ENCODE data around the gene KCNQ4. TPM values are rescaled to one million over a fixed set of nuclear protein-coding genes. Genes with fewer than 3 reads are reported as not detected.

Gene KCNQ4
- total and polyA plus RNA-seq, 2 experiments from 2014 or later, result 1.3 to 3.0 TPM

GRCh38 chr1:40820911-40821693 is 37.5 kb downstream of the KCNQ4 start (continued):
- TF ChIP-seq, protein P1, sequence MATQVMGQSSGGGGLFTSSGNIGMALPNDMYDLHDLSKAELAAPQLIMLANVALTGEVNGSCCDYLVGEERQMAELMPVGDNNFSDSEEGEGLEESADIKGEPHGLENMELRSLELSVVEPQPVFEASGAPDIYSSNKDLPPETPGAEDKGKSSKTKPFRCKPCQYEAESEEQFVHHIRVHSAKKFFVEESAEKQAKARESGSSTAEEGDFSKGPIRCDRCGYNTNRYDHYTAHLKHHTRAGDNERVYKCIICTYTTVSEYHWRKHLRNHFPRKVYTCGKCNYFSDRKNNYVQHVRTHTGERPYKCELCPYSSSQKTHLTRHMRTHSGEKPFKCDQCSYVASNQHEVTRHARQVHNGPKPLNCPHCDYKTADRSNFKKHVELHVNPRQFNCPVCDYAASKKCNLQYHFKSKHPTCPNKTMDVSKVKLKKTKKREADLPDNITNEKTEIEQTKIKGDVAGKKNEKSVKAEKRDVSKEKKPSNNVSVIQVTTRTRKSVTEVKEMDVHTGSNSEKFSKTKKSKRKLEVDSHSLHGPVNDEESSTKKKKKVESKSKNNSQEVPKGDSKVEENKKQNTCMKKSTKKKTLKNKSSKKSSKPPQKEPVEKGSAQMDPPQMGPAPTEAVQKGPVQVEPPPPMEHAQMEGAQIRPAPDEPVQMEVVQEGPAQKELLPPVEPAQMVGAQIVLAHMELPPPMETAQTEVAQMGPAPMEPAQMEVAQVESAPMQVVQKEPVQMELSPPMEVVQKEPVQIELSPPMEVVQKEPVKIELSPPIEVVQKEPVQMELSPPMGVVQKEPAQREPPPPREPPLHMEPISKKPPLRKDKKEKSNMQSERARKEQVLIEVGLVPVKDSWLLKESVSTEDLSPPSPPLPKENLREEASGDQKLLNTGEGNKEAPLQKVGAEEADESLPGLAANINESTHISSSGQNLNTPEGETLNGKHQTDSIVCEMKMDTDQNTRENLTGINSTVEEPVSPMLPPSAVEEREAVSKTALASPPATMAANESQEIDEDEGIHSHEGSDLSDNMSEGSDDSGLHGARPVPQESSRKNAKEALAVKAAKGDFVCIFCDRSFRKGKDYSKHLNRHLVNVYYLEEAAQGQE (IDR thresholded peaks at IDR 0.05; ENCODE audit: unreplicated experiment), result no peak

- no peak for TF ChIP-seq STAT1 (IDR thresholded peaks at IDR 0.05; ENCODE audit: unreplicated experiment)
- TF ChIP-seq POLR2AphosphoS5 (IDR thresholded peaks at IDR 0.05; ENCODE audit: low read depth), result no peak
- TF ChIP-seq ZNF114 (CRISPR knock-in tag; IDR thresholded peaks at IDR 0.05), result no peak
- no peak for TF ChIP-seq ETS1 (IDR thresholded peaks at IDR 0.05)
- no peak for TF ChIP-seq ZNF462 (CRISPR knock-in tag; IDR thresholded peaks at IDR 0.05)
- TF ChIP-seq, protein P2, sequence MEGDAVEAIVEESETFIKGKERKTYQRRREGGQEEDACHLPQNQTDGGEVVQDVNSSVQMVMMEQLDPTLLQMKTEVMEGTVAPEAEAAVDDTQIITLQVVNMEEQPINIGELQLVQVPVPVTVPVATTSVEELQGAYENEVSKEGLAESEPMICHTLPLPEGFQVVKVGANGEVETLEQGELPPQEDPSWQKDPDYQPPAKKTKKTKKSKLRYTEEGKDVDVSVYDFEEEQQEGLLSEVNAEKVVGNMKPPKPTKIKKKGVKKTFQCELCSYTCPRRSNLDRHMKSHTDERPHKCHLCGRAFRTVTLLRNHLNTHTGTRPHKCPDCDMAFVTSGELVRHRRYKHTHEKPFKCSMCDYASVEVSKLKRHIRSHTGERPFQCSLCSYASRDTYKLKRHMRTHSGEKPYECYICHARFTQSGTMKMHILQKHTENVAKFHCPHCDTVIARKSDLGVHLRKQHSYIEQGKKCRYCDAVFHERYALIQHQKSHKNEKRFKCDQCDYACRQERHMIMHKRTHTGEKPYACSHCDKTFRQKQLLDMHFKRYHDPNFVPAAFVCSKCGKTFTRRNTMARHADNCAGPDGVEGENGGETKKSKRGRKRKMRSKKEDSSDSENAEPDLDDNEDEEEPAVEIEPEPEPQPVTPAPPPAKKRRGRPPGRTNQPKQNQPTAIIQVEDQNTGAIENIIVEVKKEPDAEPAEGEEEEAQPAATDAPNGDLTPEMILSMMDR (conservative IDR thresholded peaks at IDR 0.05; ENCODE audit: low read depth in 2 of 2), result no peak
- no peak for TF ChIP-seq EZH2phosphoT487 (IDR thresholded peaks at IDR 0.05; ENCODE audit: unreplicated experiment)
- Histone ChIP-seq H3K36me3 (ENCODE audit: insufficient read depth) (no peaks in the 10 kb centered on the region), H3K9me2 (ENCODE audit: insufficient read depth) (no peaks in the 10 kb centered on the region), H2AFZ (no peak overlapping the region), H3K4me3 (no peak overlapping the region), H3F3A (replicated peaks; ENCODE audit: low read depth) (no peaks in the 10 kb centered on the region; the same call in 1 of the 2 replicates), H3K27me3 (ENCODE audit: insufficient read depth) (peaks cover 7% of the 10 kb centered on the region; the same call in 1 of the 2 replicates), H3K79me2 (replicated peaks; ENCODE audit: insufficient read depth) (no peaks in the 10 kb centered on the region), H4K20me1 (replicated peaks; ENCODE audit: insufficient read depth) (no peaks in the 10 kb centered on the region), H3K4me1 (ENCODE audit: insufficient read depth) (peaks cover 15% of the 10 kb centered on the region), H3K27ac (ENCODE audit: low read depth) (no peak overlapping the region), H3K4me2 (no peak overlapping the region)
- Mint-ChIP-seq H3K27ac (no peak overlapping the region), H3K4me1 (peaks cover 26% of the 10 kb centered on the region), H3K36me3 (ENCODE audit: low read depth) (no peaks in the 10 kb centered on the region), H3K4me3 (no peak overlapping the region), H3K9me3 (no peaks in the 10 kb centered on the region; the same call in 2 of the 3 replicates), H3K27me3 (ENCODE audit: insufficient read depth, low read depth, poor library complexity) (peaks cover 18% of the 10 kb centered on the region)
- no peak for DNase-seq (ENCODE audit: low spot score)
- ATAC-seq, result no peak
Measured at GRCh38 chr1:40822890-40823289, 39.3 kb downstream of the KCNQ4 start.

Measured in GM23338 (cell line).